Measurements from ENCODE around the gene DCANP1.

DNA sequence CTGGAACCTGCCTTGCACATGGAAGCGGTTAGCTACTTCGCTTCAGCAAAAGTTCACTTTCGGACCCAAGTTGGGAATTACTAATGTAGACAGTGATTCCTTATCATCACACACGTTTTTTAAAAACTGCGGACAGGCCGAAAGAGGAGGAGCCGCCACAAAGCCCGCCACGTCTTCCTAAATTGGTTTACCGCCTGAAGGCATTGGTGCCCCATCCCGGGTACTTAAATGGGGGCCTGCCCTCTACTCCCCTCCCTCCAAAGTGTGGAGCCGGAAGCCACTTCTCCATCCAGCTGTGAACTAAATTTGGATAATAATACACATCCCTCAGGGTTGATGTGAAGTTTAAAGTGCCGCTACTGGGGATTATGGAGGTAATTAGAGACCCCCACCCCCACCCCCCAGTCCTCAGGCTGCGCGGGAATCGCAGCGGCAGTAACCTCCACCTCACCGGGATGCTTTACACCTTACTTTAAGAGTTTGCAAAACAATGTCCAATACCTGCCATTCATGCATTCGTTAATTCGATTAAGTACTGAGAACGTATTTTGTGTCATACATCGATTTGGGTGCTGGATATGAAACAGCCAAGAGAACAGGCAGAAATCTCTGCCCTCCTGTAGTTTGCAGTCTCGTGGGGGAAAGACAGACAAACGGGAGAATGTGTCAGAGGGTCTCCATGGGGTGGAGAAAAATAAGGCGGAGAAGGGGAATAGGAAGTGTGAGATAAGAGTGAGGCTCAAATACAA is 47.2 kb downstream of the DCANP1 start:
- TF ChIP-seq, protein P1, sequence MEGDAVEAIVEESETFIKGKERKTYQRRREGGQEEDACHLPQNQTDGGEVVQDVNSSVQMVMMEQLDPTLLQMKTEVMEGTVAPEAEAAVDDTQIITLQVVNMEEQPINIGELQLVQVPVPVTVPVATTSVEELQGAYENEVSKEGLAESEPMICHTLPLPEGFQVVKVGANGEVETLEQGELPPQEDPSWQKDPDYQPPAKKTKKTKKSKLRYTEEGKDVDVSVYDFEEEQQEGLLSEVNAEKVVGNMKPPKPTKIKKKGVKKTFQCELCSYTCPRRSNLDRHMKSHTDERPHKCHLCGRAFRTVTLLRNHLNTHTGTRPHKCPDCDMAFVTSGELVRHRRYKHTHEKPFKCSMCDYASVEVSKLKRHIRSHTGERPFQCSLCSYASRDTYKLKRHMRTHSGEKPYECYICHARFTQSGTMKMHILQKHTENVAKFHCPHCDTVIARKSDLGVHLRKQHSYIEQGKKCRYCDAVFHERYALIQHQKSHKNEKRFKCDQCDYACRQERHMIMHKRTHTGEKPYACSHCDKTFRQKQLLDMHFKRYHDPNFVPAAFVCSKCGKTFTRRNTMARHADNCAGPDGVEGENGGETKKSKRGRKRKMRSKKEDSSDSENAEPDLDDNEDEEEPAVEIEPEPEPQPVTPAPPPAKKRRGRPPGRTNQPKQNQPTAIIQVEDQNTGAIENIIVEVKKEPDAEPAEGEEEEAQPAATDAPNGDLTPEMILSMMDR (conservative IDR thresholded peaks at IDR 0.05; ENCODE audit: low read length): no peak
- no peak for TF ChIP-seq EZH2phosphoT487 (IDR thresholded peaks at IDR 0.05; ENCODE audit: borderline replicate concordance, low read depth, low read length)
